Psoas muscle (tissue), 8 donors: ENCODE results near the gene MACROH2A2. TPM values are rescaled to one million over a fixed set of nuclear protein-coding genes. Genes with fewer than 3 reads are reported as not detected.

ENCODE experiments used
- ATAC-seq, 4 donors: fragments of 200-7000 bp; cut with Tn5 transposase; one replicate each; pipeline ENCODE4 v1.9.1; 2020; ENCODE audit warnings: moderate library complexity in 3 of 4, mild to moderate bottlenecking in 2 of 4
- DNase-seq, 2 donors: peaks; one replicate each; pipeline ENCODE4 v3.0.0-alpha.2; 2020
- H3K27ac ChIP-seq: fragments of 200-600 bp; one replicate; pipeline ENCODE4 v1.8.0; 2022
- H3K27me3 ChIP-seq, 3 donors: fragments of 200-600 bp in 1 of 3; one replicate each; pipeline versions ENCODE4 v1.6.1 to v1.8.0; 2013 to 2022; ENCODE audit warnings: low read length in 2 of 3, mild to moderate bottlenecking in 2 of 3, moderate library complexity in 1 of 3; ENCODE audit not compliant: insufficient read depth in 3 of 3
- H3K36me3 ChIP-seq, 2 donors: fragments of 200-600 bp in 1 of 2; one replicate each; pipeline versions ENCODE4 v1.6.1 to v1.8.0; 2013 to 2022; ENCODE audit warnings: low read depth in 1 of 2, mild to moderate bottlenecking in 1 of 2, moderate library complexity in 1 of 2; ENCODE audit not compliant: insufficient read depth in 1 of 2
- H3K4me1 ChIP-seq: fragments of 200-600 bp; one replicate; pipeline ENCODE4 v1.8.0; 2022
- H3K4me3 ChIP-seq: fragments of 200-600 bp; one replicate; pipeline ENCODE4 v1.8.0; 2022; ENCODE audit warnings: mild to moderate bottlenecking
- H3K9me3 ChIP-seq: fragments of 200-600 bp; one replicate; pipeline ENCODE4 v1.8.0; 2022
- CTCF ChIP-seq: fragments of 200-600 bp; IDR thresholded peaks from one replicate; pipeline ENCODE4 v1.8.0; 2022; ENCODE audit warnings: antibody characterized with exemption
- WGBS, 3 donors: extraction: QIAGEN DNeasy Blood & Tissue Kit; methylation state at CpG; one replicate each; pipeline versions ENCODE4 v1.1.6 to v1.1.7; 2013; 5-methylcytosine and 5-hydroxymethylcytosine counted together
- intact Hi-C, 2 donors: fragments of 100-400 bp; cut with DNase I; formaldehyde crosslinking; loops; one replicate each; pipeline versions ENCODE4 v1.11.0 to v1.14.2; 2022
- polyA plus RNA-seq, 3 donors: library from polyadenylated mRNA; stranded (reverse); fragments of 200-250 nt; gene quantifications; one replicate each; pipeline ENCODE4 v1.2.3, GENCODE V29; 2013
- total RNA-seq, 4 donors: library from RNA; stranded (reverse); fragmentation: NEBNext Ultra II Directional in 2 of 4; extraction: Animal tissue kit (Norgen Biotek cat#: 25700) in 2 of 4; gene quantifications; one replicate each; pipeline versions ENCODE4 v1.2.1 to v1.2.4, GENCODE V29; 2021 to 2023
- donor health status: healthy with polysubstance abuse.
- donor health status: DM: no; HTN: no; CAD: no; lungs with moderate emphysema.
- donor health status: Bipolar disorder and iron deficiency.
- donor health status: healthy.
- donor health status: DM: yes; HTN: yes; CAD: no.
- donor health status: DM: no; HTN: no; CAD: no.
- donor health status: DM: no; HTN: no; CAD: no.
- donor health status: DM: yes; HTN: yes; CAD: no.

The MACROH2A2 gene
- total and polyA plus RNA-seq, 7 donors = 3.0 to 7.2 (median 5.7) TPM

- intact Hi-C loops = no loop called here
- TF ChIP-seq CTCF = no peak
- Histone ChIP-seq H3K9me3 (no peaks in the 10 kb centered on the region), H3K27ac (no peak overlapping the region), H3K4me3 (no peak overlapping the region), H3K27me3 (no peaks in the 10 kb centered on the region), H3K4me1 (no peaks in the 10 kb centered on the region), H3K36me3 (peaks cover 0 to 6% of the 10 kb centered on the region in 2 donors)
- DNase-seq (no peak), ATAC-seq (no peak)
- WGBS, 3 donors = 90 to 93% (median 92%) methylated on average over 6 of the region's 6 CpGs
Observed at GRCh38 chr10:70084189-70084588, 31.5 kb downstream of the MACROH2A2 start.

- DNase-seq (no peak), ATAC-seq (no peak)
- Histone ChIP-seq H3K27me3 (no peaks in the 10 kb centered on the region), H3K4me3 (no peak overlapping the region), H3K27ac (no peak overlapping the region), H3K9me3 (no peaks in the 10 kb centered on the region), H3K4me1 (no peaks in the 10 kb centered on the region), H3K36me3 (peaks cover 0 to 15% of the 10 kb centered on the region in 2 donors)
- TF ChIP-seq CTCF = no peak
- 50 to 75% (median 52%) methylated on average over 3 of the region's 3 CpGs for WGBS, 3 donors
- intact Hi-C loops = no loop called here
Observed at GRCh38 chr10:70085975-70086613, 33.4 kb downstream of the MACROH2A2 start.

GRCh38 chr10:70087616-70088307 is 35.1 kb downstream of the MACROH2A2 start:
- no peak for TF ChIP-seq CTCF
- intact Hi-C loops = no loop called here
- H3K36me3 ChIP-seq = peaks cover 0 to 23% of the 10 kb centered on the region in 2 donors
- H3K27ac ChIP-seq = no peak overlapping the region
- no peaks in the 10 kb centered on the region for H3K4me1 ChIP-seq
- DNase-seq (no peak), ATAC-seq (no peak)
- H3K9me3 ChIP-seq = no peaks in the 10 kb centered on the region
- no peak overlapping the region for H3K4me3 ChIP-seq
- 90 to 96% (median 93%) methylated on average over 15 of the region's 15 CpGs for WGBS, 3 donors
- H3K27me3 ChIP-seq = no peaks in the 10 kb centered on the region

GRCh38 chr10:70088308-70088698 is 35.7 kb downstream of the MACROH2A2 start:
- ATAC-seq = no peak
- intact Hi-C loops = no loop called here

More at GRCh38 chr10:70088308-70088698, 35.7 kb downstream of the MACROH2A2 start:
- no peaks in the 10 kb centered on the region for H3K9me3 ChIP-seq
- TF ChIP-seq CTCF = no peak
- peaks cover 0 to 29% of the 10 kb centered on the region in 2 donors for H3K36me3 ChIP-seq
- H3K4me3 ChIP-seq = no peak overlapping the region
- no peaks in the 10 kb centered on the region for H3K4me1 ChIP-seq
- DNase-seq = no peak
- 88 to 93% (median 90%) methylated on average over 3 of the region's 3 CpGs for WGBS, 3 donors
- no peaks in the 10 kb centered on the region for H3K27me3 ChIP-seq
- H3K27ac ChIP-seq = no peak overlapping the region
